RWPE2 (cell line): ENCODE results near the gene BACE2.
"Not testable (repeated sequence)": the region's sequence is repeated elsewhere in the genome, so short reads cannot be mapped to it uniquely, and the experiment has no call there.

Source experiments
- ATAC-seq: fragments of 200-7000 bp; cut with Tn5 transposase; 3 replicates; pipeline ENCODE4 v1.9.1; 2021; ENCODE audit warnings: low read depth
- DNase-seq: peaks from one replicate; pipeline ENCODE4 v3.0.0-alpha.2; 2020; ENCODE audit warnings: low spot score
- H3K27ac ChIP-seq: fragments of 450-650 bp; 2 replicates; pipeline ENCODE4 v1.5.1; 2017; ENCODE audit warnings: mild to moderate bottlenecking; ENCODE audit not compliant: poor library complexity, severe bottlenecking
- H3K27me3 ChIP-seq: fragments of 250-450 bp; sonication (Bioruptor Pico); 2 replicates; pipeline ENCODE4 v1.5.1; 2021; ENCODE audit warnings: mild to moderate bottlenecking, moderate library complexity; ENCODE audit not compliant: insufficient read depth, poor library complexity, severe bottlenecking
- H3K36me3 ChIP-seq: fragments of 250-450 bp; sonication (Bioruptor Pico); 2 replicates; pipeline ENCODE4 v1.5.1; 2020; ENCODE audit warnings: low read depth, mild to moderate bottlenecking, moderate library complexity
- H3K4me1 ChIP-seq: fragments of 250-450 bp; sonication (Bioruptor Pico); 2 replicates; pipeline ENCODE4 v1.5.1; 2021; ENCODE audit warnings: mild to moderate bottlenecking, moderate library complexity; ENCODE audit not compliant: insufficient read depth, poor library complexity, severe bottlenecking
- H3K4me3 ChIP-seq: fragments of 250-450 bp; sonication (Bioruptor Pico); 2 replicates; pipeline ENCODE4 v1.5.1; 2021; ENCODE audit warnings: mild to moderate bottlenecking, moderate library complexity; ENCODE audit not compliant: severe bottlenecking
- H3K9me3 ChIP-seq: fragments of 250-450 bp; sonication (Bioruptor Pico); 2 replicates; pipeline ENCODE4 v1.5.1; 2021; ENCODE audit warnings: mild to moderate bottlenecking, moderate library complexity; ENCODE audit not compliant: severe bottlenecking
- CTCF ChIP-seq: fragments of 450-650 bp; IDR thresholded peaks from one replicate; pipeline ENCODE4 v1.5.1; 2017; ENCODE audit warnings: mild to moderate bottlenecking, moderate library complexity; ENCODE audit not compliant: poor library complexity, severe bottlenecking

BACE2 gene

GRCh38 chr21:41197582-41197981, 29.6 kb downstream of the BACE2 start:
- TF ChIP-seq CTCF: no peak
- Histone ChIP-seq H3K27me3 (no peaks in the 10 kb centered on the region), H3K27ac (no peak overlapping the region), H3K36me3 (no peaks in the 10 kb centered on the region), H3K9me3 (no peaks in the 10 kb centered on the region), H3K4me1 (no peaks in the 10 kb centered on the region), H3K4me3 (no peak overlapping the region)
- DNase-seq (no peak), ATAC-seq (no peak)

GRCh38 chr21:41198647-41199046, 30.7 kb downstream of the BACE2 start:
- not testable (repeated sequence) for H3K9me3 ChIP-seq, H3K4me1 ChIP-seq, H3K36me3 ChIP-seq, H3K27me3 ChIP-seq, DNase-seq, ATAC-seq, H3K4me3 ChIP-seq, H3K27ac ChIP-seq

- Histone ChIP-seq H3K9me3 (no peaks in the 10 kb centered on the region), H3K4me3 (no peak overlapping the region), H3K27me3 (no peaks in the 10 kb centered on the region), H3K36me3 (no peaks in the 10 kb centered on the region), H3K4me1 (no peaks in the 10 kb centered on the region), H3K27ac (no peak overlapping the region)
- no peak for ATAC-seq
- DNase-seq: no peak
- no peak for TF ChIP-seq CTCF
Observed at GRCh38 chr21:41199123-41199522, 31.2 kb downstream of the BACE2 start.

GRCh38 chr21:41199588-41199987, 31.6 kb downstream of the BACE2 start:
- H3K27ac ChIP-seq: no peak overlapping the region
- no peak overlapping the region for H3K4me3 ChIP-seq
- H3K36me3 ChIP-seq: no peaks in the 10 kb centered on the region
- no peaks in the 10 kb centered on the region for H3K27me3 ChIP-seq
- no peak for ATAC-seq
- no peaks in the 10 kb centered on the region for H3K9me3 ChIP-seq
- no peaks in the 10 kb centered on the region for H3K4me1 ChIP-seq
- no peak for TF ChIP-seq CTCF
- DNase-seq: no peak

- H3K4me3 ChIP-seq: no peak overlapping the region
- no peak overlapping the region for H3K27ac ChIP-seq
- ATAC-seq: no peak
- H3K36me3 ChIP-seq: no peaks in the 10 kb centered on the region
- H3K27me3 ChIP-seq: no peaks in the 10 kb centered on the region
- no peaks in the 10 kb centered on the region for H3K9me3 ChIP-seq
- no peaks in the 10 kb centered on the region for H3K4me1 ChIP-seq
- TF ChIP-seq CTCF: no peak
- DNase-seq: no peak
Observed at GRCh38 chr21:41201385-41201784, 33.4 kb downstream of the BACE2 start.
